CD8-positive, alpha-beta memory T cell (primary cell): ENCODE measurements around the gene SAMD1. TPM values are rescaled to one million over a fixed set of nuclear protein-coding genes. Genes with fewer than 3 reads are reported as not detected.

Experiments
- CTCF ChIA-PET: fragments of 350-600 bp; sonication (Branson Sonifier 250); formaldehyde crosslinking; loops from one replicate; lab custom pipeline; 2021; ENCODE audit warnings: antibody characterized with exemption; lab: Charles Lee
- POLR2A ChIA-PET: fragments of 350-600 bp; sonication (Branson Sonifier 250); formaldehyde crosslinking; loops from one replicate; lab custom pipeline; 2021; ENCODE audit warnings: antibody characterized with exemption; lab: Charles Lee
- DNase-seq, 5 donors: peaks; one replicate each; pipeline versions ENCODE4 v3.0.0 to v3.0.0-alpha.2; 2020 to 2022; ENCODE audit warnings: mixed read lengths in 1 of 5
- H3K27ac ChIP-seq: one replicate; pipeline ENCODE4 v1.7.0; 2013; ENCODE audit warnings: low read depth, mild to moderate bottlenecking, low read length, moderate library complexity
- H3K27me3 ChIP-seq: 2 replicates; pipeline ENCODE4 v1.7.0; 2013; ENCODE audit warnings: low read length, mild to moderate bottlenecking; ENCODE audit not compliant: insufficient read depth, poor library complexity, severe bottlenecking
- H3K36me3 ChIP-seq: 2 replicates; pipeline ENCODE4 v1.7.0; 2013; ENCODE audit warnings: mild to moderate bottlenecking, low read length, moderate library complexity; ENCODE audit not compliant: insufficient read depth
- H3K4me1 ChIP-seq: 2 replicates; pipeline ENCODE4 v1.7.0; 2013; ENCODE audit warnings: mild to moderate bottlenecking, low read length, moderate library complexity; ENCODE audit not compliant: insufficient read depth
- H3K4me3 ChIP-seq: 2 replicates; pipeline ENCODE4 v1.7.0; 2013; ENCODE audit warnings: mild to moderate bottlenecking, low read length
- H3K9me3 ChIP-seq: 2 replicates; pipeline ENCODE4 v1.7.0; 2013; ENCODE audit warnings: mild to moderate bottlenecking, low read length
- H3K27ac Mint-ChIP-seq, 8 donors: one replicate each; pipeline ENCODE4 v1.8.0; 2020 to 2021; ENCODE audit warnings: mixed read lengths in 8 of 8, mild to moderate bottlenecking in 6 of 8, inconsistent platforms in 3 of 8, moderate library complexity in 3 of 8
- H3K27me3 Mint-ChIP-seq, 2 donors: one replicate each; pipeline ENCODE4 v1.8.0; 2020 to 2021; ENCODE audit warnings: mixed read lengths in 2 of 2, mild to moderate bottlenecking in 1 of 2, moderate library complexity in 1 of 2
- H3K36me3 Mint-ChIP-seq, 3 donors: one replicate each; pipeline ENCODE4 v1.8.0; 2020 to 2021; ENCODE audit warnings: mixed read lengths in 3 of 3, inconsistent platforms in 1 of 3, mild to moderate bottlenecking in 1 of 3
- H3K4me1 Mint-ChIP-seq, 3 donors: one replicate each; pipeline ENCODE4 v1.8.0; 2020 to 2021; ENCODE audit warnings: mixed read lengths in 3 of 3, inconsistent platforms in 1 of 3, mild to moderate bottlenecking in 1 of 3
- H3K4me3 Mint-ChIP-seq, 7 donors: one replicate each; pipeline ENCODE4 v1.8.0; 2020 to 2021; ENCODE audit warnings: mixed read lengths in 7 of 7, mild to moderate bottlenecking in 6 of 7, moderate library complexity in 4 of 7, inconsistent platforms in 2 of 7
- H3K9me3 Mint-ChIP-seq, 5 donors: one replicate each; pipeline ENCODE4 v1.8.0; 2020 to 2022; ENCODE audit warnings: mixed read lengths in 5 of 5, mild to moderate bottlenecking in 3 of 5, moderate library complexity in 2 of 5, inconsistent platforms in 1 of 5
- polyA plus RNA-seq: library from polyadenylated mRNA; unstranded; fragments of 300-500 nt; fragmentation: Illumina TruSeq; gene quantifications from one replicate; pipeline ENCODE4 v1.2.3, GENCODE V29; 2021
- total RNA-seq, 2 experiments: library from RNA; stranded (reverse); gene quantifications; one replicate each; pipeline ENCODE4 v1.2.3, GENCODE V29; 2021

SAMD1 gene
- total and polyA plus RNA-seq, 3 experiments from 2014 or later, result 2.8 to 105 (median 97.8) TPM

GRCh38 chr19:14093117-14093823, 2.7 kb upstream of the SAMD1 start:
- ChIA-PET CTCF (interaction anchor here (1.5 to 2.8 kb wide), 3 partner anchors 23 to 43 kb away, joined by 3 to 12 read pairs (median 3); partner anchors contain the start of gene ASF1B), POLR2A (interaction anchor here (0.7 to 1.3 kb wide), 2 partner anchors 12 to 1456 kb away, joined by 3 to 4 read pairs; no protein-coding TSS in a partner anchor)
- peaks cover 10 to 23% (median 13%) of the 10 kb centered on the region in 3 donors for H3K4me1 Mint-ChIP-seq
- Histone ChIP-seq H3K4me1 (peaks cover 14% of the 10 kb centered on the region), H3K27ac (no peak overlapping the region), H3K36me3 (no peaks in the 10 kb centered on the region), H3K27me3 (no peaks in the 10 kb centered on the region), H3K4me3 (no peak overlapping the region), H3K9me3 (no peaks in the 10 kb centered on the region)
- peaks cover 0 to 7% (median 0%) of the 10 kb centered on the region in 5 donors for H3K9me3 Mint-ChIP-seq
- DNase-seq, result no peak
- H3K4me3 Mint-ChIP-seq, result peak overlapping the region; percentile 42 to 70 (median 63)
- H3K27ac Mint-ChIP-seq, result peak overlapping the region in 5 of 8 donors; percentile 0 to 88 (median 63)
- H3K36me3 Mint-ChIP-seq, result peaks cover 0 to 31% (median 7%) of the 10 kb centered on the region in 3 donors
- peaks cover 0 to 4% of the 10 kb centered on the region in 2 donors for H3K27me3 Mint-ChIP-seq

- POLR2A ChIA-PET, result interaction anchor here (0.5 to 0.8 kb wide), 2 partner anchors 11 to 21 kb away, joined by 5 to 17 read pairs; no protein-coding TSS in a partner anchor
- peaks cover 0 to 26% (median 8%) of the 10 kb centered on the region in 3 donors for H3K36me3 Mint-ChIP-seq
- DNase-seq, result peak in 1 of 5 donors; percentile 9
- peak overlapping the region; percentile 59 for H3K27ac ChIP-seq
- H3K27ac Mint-ChIP-seq, result peak overlapping the region; percentile 94 to 99 (median 98)
- peak overlapping the region; percentile 88 to 100 (median 99) for H3K4me3 Mint-ChIP-seq
- no peaks in the 10 kb centered on the region for H3K36me3 ChIP-seq
- peaks cover 0 to 4% of the 10 kb centered on the region in 2 donors for H3K27me3 Mint-ChIP-seq
- peak overlapping the region; percentile 89 for H3K4me3 ChIP-seq
- CTCF ChIA-PET, result interaction anchor here (0.9 to 1.4 kb wide), 3 partner anchors 22 to 212 kb away, joined by 3 to 7 read pairs (median 3); partner anchors contain the start of gene ASF1B
- H3K9me3 ChIP-seq, result no peaks in the 10 kb centered on the region
- H3K9me3 Mint-ChIP-seq, result peaks cover 0 to 7% (median 0%) of the 10 kb centered on the region in 5 donors
- peaks cover 10 to 24% (median 13%) of the 10 kb centered on the region in 3 donors for H3K4me1 Mint-ChIP-seq
- peaks cover 14% of the 10 kb centered on the region for H3K4me1 ChIP-seq
- H3K27me3 ChIP-seq, result no peaks in the 10 kb centered on the region
These were observed 1.4 kb upstream of the SAMD1 start for GRCh38 chr19:14091813-14092462.

GRCh38 chr19:14091081-14091812, 696 bp upstream of the SAMD1 start:
- H3K4me3 ChIP-seq, result peak overlapping the region; percentile 89
- ChIA-PET CTCF (interaction anchor here (0.9 to 1.4 kb wide), 3 partner anchors 23 to 212 kb away, joined by 3 to 7 read pairs (median 3); partner anchors contain the start of gene ASF1B), POLR2A (no interaction called here)
- H3K9me3 ChIP-seq, result no peaks in the 10 kb centered on the region
- Mint-ChIP-seq H3K9me3 (peaks cover 0 to 7% (median 0%) of the 10 kb centered on the region in 5 donors), H3K36me3 (peaks cover 0 to 21% (median 5%) of the 10 kb centered on the region in 3 donors), H3K27ac (peak overlapping the region; percentile 94 to 99 (median 98)), H3K4me3 (peak overlapping the region; percentile 88 to 100 (median 99)), H3K4me1 (peaks cover 10 to 24% (median 13%) of the 10 kb centered on the region in 3 donors), H3K27me3 (peaks cover 0 to 4% of the 10 kb centered on the region in 2 donors)
- peak overlapping the region; percentile 59 for H3K27ac ChIP-seq
- no peaks in the 10 kb centered on the region for H3K27me3 ChIP-seq
- peaks cover 14% of the 10 kb centered on the region for H3K4me1 ChIP-seq
- peak in 4 of 5 donors; percentile 41 to 87 (median 80) for DNase-seq
- H3K36me3 ChIP-seq, result no peaks in the 10 kb centered on the region

GRCh38 chr19:14089662-14090508, 666 bp downstream of the SAMD1 start:
- peaks cover 0 to 21% (median 5%) of the 10 kb centered on the region in 3 donors for H3K36me3 Mint-ChIP-seq
- H3K27ac ChIP-seq, result no peak overlapping the region
- peaks cover 0 to 7% (median 0%) of the 10 kb centered on the region in 5 donors for H3K9me3 Mint-ChIP-seq
- no peaks in the 10 kb centered on the region for H3K9me3 ChIP-seq
- H3K27me3 Mint-ChIP-seq, result peaks cover 0 to 4% of the 10 kb centered on the region in 2 donors
- DNase-seq, result peak; percentile 31 to 64 (median 44)
- peaks cover 10 to 24% (median 13%) of the 10 kb centered on the region in 3 donors for H3K4me1 Mint-ChIP-seq
- H3K27ac Mint-ChIP-seq, result peak overlapping the region in 7 of 8 donors; percentile 73 to 88 (median 78)
- no peaks in the 10 kb centered on the region for H3K36me3 ChIP-seq
- peaks cover 14% of the 10 kb centered on the region for H3K4me1 ChIP-seq
- no peak overlapping the region for H3K4me3 ChIP-seq
- H3K4me3 Mint-ChIP-seq, result peak overlapping the region; percentile 84 to 94 (median 86)
- ChIA-PET POLR2A (interaction anchor here (0.7 to 1.2 kb wide), 2 partner anchors 47 to 244 kb away, joined by 3 to 4 read pairs; no protein-coding TSS in a partner anchor), CTCF (interaction anchor here (1.0 to 1.1 kb wide), 2 partner anchors 47 to 183 kb away, joined by 3 to 8 read pairs; partner anchors contain the start of gene ASF1B)
- H3K27me3 ChIP-seq, result no peaks in the 10 kb centered on the region

- peaks cover 0 to 4% of the 10 kb centered on the region in 2 donors for H3K27me3 Mint-ChIP-seq
- CTCF ChIA-PET, result interaction anchor here (0.8 to 1.1 kb wide), 2 partner anchors 16 to 48 kb away, joined by 3 to 8 read pairs; partner anchors contain the start of gene ASF1B
- H3K27ac Mint-ChIP-seq, result peak overlapping the region; percentile 0 to 88 (median 76)
These were observed 1.2 kb downstream of the SAMD1 start for GRCh38 chr19:14089412-14089661.

GRCh38 chr19:14088634-14089411, 1.7 kb downstream of the SAMD1 start:
- Histone ChIP-seq H3K36me3 (no peaks in the 10 kb centered on the region), H3K4me1 (peaks cover 14% of the 10 kb centered on the region), H3K27ac (no peak overlapping the region), H3K4me3 (no peak overlapping the region), H3K9me3 (no peaks in the 10 kb centered on the region), H3K27me3 (no peaks in the 10 kb centered on the region)
- H3K4me3 Mint-ChIP-seq, result peak overlapping the region; percentile 75 to 94 (median 86)
- CTCF ChIA-PET, result interaction anchor here (0.8 to 2.0 kb wide), 3 partner anchors 16 to 48 kb away, joined by 3 to 10 read pairs (median 8); partner anchors contain the start of gene ASF1B
- peak overlapping the region; percentile 0 to 85 (median 74) for H3K27ac Mint-ChIP-seq
- POLR2A ChIA-PET, result interaction anchor here (0.6 to 1.2 kb wide), 2 partner anchors 48 to 321 kb away, joined by 4 to 8 read pairs; no protein-coding TSS in a partner anchor
- peaks cover 0 to 4% of the 10 kb centered on the region in 2 donors for H3K27me3 Mint-ChIP-seq
- peaks cover 0 to 7% (median 0%) of the 10 kb centered on the region in 5 donors for H3K9me3 Mint-ChIP-seq
- DNase-seq, result no peak
- H3K36me3 Mint-ChIP-seq, result peaks cover 0 to 21% (median 5%) of the 10 kb centered on the region in 3 donors
- H3K4me1 Mint-ChIP-seq, result peaks cover 10 to 24% (median 12%) of the 10 kb centered on the region in 3 donors

More at GRCh38 chr19:14089412-14089661, 1.2 kb downstream of the SAMD1 start:
- peaks cover 14% of the 10 kb centered on the region for H3K4me1 ChIP-seq
- H3K27ac ChIP-seq, result no peak overlapping the region
- H3K36me3 ChIP-seq, result no peaks in the 10 kb centered on the region
- Mint-ChIP-seq H3K4me3 (peak overlapping the region; percentile 75 to 94 (median 86)), H3K9me3 (peaks cover 0 to 7% (median 0%) of the 10 kb centered on the region in 5 donors), H3K36me3 (peaks cover 0 to 21% (median 5%) of the 10 kb centered on the region in 3 donors), H3K4me1 (peaks cover 10 to 24% (median 12%) of the 10 kb centered on the region in 3 donors)
- no peaks in the 10 kb centered on the region for H3K27me3 ChIP-seq
- H3K9me3 ChIP-seq, result no peaks in the 10 kb centered on the region
- POLR2A ChIA-PET, result interaction anchor here (0.6 to 1.2 kb wide), 2 partner anchors 48 to 321 kb away, joined by 4 to 8 read pairs; no protein-coding TSS in a partner anchor
- DNase-seq, result no peak
- no peak overlapping the region for H3K4me3 ChIP-seq
